ENCODE data around the gene IL36B. TPM values are rescaled to one million over a fixed set of nuclear protein-coding genes. Genes with fewer than 3 reads are reported as not detected.

Gene IL36B
- total and polyA plus RNA-seq, 2 experiments from 2014 or later: not detected

- DNase-seq (ENCODE audit: low read depth in 1 of 2, low spot score in 1 of 2): no peak
Observed at GRCh38 chr2:113068706-113069485, 16.2 kb upstream of the IL36B start.

DNA sequence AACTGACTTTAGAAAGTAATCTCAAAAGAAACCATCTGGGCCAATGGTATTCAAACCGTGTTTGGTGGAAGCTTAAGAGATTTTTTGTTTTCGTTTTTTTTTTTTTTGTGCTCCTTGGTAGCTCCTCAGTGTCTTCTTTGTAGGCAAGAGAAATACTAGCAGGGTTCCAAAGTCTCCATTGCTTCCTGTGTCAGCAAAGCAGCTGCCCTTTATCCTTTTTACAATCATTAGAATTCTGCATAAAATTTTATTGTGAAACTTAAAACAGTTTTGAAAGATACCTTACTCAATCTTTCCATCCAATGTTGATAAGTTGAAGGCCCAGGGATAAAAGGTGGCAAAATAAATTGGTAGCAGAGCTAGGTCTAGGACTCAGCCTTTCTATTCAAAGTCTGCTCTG is 15.6 kb upstream of the IL36B start:
- H3K27me3 ChIP-seq: no peaks in the 10 kb centered on the region
- DNase-seq (ENCODE audit: low read depth in 1 of 2, low spot score in 1 of 2): no peak
- no peaks in the 10 kb centered on the region for H3K36me3 ChIP-seq
- H3K9me3 ChIP-seq (ENCODE audit: low read depth): no peaks in the 10 kb centered on the region
- H3K4me3 ChIP-seq: no peak overlapping the region
- TF ChIP-seq, protein P1, sequence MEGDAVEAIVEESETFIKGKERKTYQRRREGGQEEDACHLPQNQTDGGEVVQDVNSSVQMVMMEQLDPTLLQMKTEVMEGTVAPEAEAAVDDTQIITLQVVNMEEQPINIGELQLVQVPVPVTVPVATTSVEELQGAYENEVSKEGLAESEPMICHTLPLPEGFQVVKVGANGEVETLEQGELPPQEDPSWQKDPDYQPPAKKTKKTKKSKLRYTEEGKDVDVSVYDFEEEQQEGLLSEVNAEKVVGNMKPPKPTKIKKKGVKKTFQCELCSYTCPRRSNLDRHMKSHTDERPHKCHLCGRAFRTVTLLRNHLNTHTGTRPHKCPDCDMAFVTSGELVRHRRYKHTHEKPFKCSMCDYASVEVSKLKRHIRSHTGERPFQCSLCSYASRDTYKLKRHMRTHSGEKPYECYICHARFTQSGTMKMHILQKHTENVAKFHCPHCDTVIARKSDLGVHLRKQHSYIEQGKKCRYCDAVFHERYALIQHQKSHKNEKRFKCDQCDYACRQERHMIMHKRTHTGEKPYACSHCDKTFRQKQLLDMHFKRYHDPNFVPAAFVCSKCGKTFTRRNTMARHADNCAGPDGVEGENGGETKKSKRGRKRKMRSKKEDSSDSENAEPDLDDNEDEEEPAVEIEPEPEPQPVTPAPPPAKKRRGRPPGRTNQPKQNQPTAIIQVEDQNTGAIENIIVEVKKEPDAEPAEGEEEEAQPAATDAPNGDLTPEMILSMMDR (IDR thresholded peaks at IDR 0.05; ENCODE audit: low read depth, low read length): no peak
- H3K4me1 ChIP-seq (ENCODE audit: low read depth): no peaks in the 10 kb centered on the region
- no peak overlapping the region for H3K27ac ChIP-seq

More at GRCh38 chr2:113068706-113069485, 16.2 kb upstream of the IL36B start:
- Histone ChIP-seq H3K27me3 (no peaks in the 10 kb centered on the region), H3K9me3 (ENCODE audit: low read depth) (no peaks in the 10 kb centered on the region), H3K4me3 (no peak overlapping the region), H3K4me1 (ENCODE audit: low read depth) (no peaks in the 10 kb centered on the region), H3K27ac (no peak overlapping the region), H3K36me3 (no peaks in the 10 kb centered on the region)
- TF ChIP-seq, protein P1 (IDR thresholded peaks at IDR 0.05; ENCODE audit: low read depth, low read length): no peak

GRCh38 chr2:113067681-113068080 is 15.0 kb upstream of the IL36B start, which contains the start of gene IL1F10:
Gene IL1F10, plus strand, starts transcription at chr2:113067970. Its CDS starts 4,769 bp downstream, at chr2:113072739.
- no peak for DNase-seq (ENCODE audit: low read depth in 1 of 2, low spot score in 1 of 2)
- no peak within 1 kb of the TSS for H3K27ac ChIP-seq
- no peaks in the 10 kb centered on the region for H3K27me3 ChIP-seq
- no peaks in the 10 kb centered on the region for H3K36me3 ChIP-seq
- TF ChIP-seq, protein P1 (IDR thresholded peaks at IDR 0.05; ENCODE audit: low read depth, low read length): no peak
- no peak within 1 kb of the TSS for H3K4me3 ChIP-seq
- no peaks in the 10 kb centered on the region for H3K4me1 ChIP-seq (ENCODE audit: low read depth)
- H3K9me3 ChIP-seq (ENCODE audit: low read depth): no peaks in the 10 kb centered on the region

DNA sequence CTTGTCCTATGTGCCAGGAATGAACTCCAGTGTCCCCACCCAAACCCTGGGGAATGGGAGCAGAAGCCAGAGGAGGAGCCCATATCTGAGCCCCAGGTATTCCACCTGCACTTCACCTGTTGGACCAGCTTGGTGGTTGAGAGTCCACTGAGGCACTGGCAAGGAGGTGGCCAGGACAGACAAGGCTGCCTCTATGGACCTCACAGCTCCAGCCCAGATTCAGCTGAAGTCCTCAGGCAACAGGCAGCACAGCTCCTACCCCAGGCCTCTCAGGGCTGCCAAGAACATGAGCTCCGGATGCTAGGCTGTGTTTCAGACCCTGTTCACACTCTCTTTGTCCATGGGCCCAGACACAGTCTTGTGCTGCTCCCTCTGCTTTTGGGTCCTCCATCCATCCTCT is 12.2 kb upstream of the IL36B start:
- no peaks in the 10 kb centered on the region for H3K36me3 ChIP-seq
- TF ChIP-seq, protein P1 (IDR thresholded peaks at IDR 0.05; ENCODE audit: low read depth, low read length): no peak
- H3K27me3 ChIP-seq: no peaks in the 10 kb centered on the region
- no peaks in the 10 kb centered on the region for H3K4me1 ChIP-seq (ENCODE audit: low read depth)
- no peak overlapping the region for H3K4me3 ChIP-seq
- no peaks in the 10 kb centered on the region for H3K9me3 ChIP-seq (ENCODE audit: low read depth)
- H3K27ac ChIP-seq: no peak overlapping the region
- DNase-seq (ENCODE audit: low read depth in 1 of 2, low spot score in 1 of 2): no peak

DNA sequence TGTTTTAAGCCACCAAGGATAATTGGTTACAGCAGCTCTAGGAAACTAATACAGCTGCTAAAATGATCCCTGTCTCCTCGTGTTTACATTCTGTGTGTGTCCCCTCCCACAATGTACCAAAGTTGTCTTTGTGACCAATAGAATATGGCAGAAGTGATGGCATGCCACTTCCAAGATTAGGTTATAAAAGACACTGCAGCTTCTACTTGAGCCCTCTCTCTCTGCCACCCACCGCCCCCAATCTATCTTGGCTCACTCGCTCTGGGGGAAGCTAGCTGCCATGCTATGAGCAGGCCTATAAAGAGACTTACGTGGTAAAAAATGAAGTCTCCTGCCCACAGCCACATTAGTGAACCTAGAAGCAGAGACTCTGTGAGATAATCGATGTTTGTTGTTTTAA is 11.6 kb upstream of the IL36B start:
- Histone ChIP-seq H3K9me3 (ENCODE audit: low read depth) (no peaks in the 10 kb centered on the region), H3K36me3 (no peaks in the 10 kb centered on the region), H3K4me3 (no peak overlapping the region), H3K27me3 (no peaks in the 10 kb centered on the region), H3K27ac (no peak overlapping the region), H3K4me1 (ENCODE audit: low read depth) (no peaks in the 10 kb centered on the region)
- TF ChIP-seq, protein P1 (IDR thresholded peaks at IDR 0.05; ENCODE audit: low read depth, low read length): no peak
- no peak for DNase-seq (ENCODE audit: low read depth in 1 of 2, low spot score in 1 of 2)
